Cardiac fibroblast (primary cell): ENCODE results near the gene BCAR3.
"Not testable (repeated sequence)": the region's sequence is repeated elsewhere in the genome, so short reads cannot be mapped to it uniquely, and the experiment has no call there.

Experiments
- DNase-seq, 2 donors: peaks; one replicate each; pipeline versions ENCODE4 v3.0.0 to v3.0.0-alpha.2; 2010; ENCODE audit warnings: low read depth in 2 of 2
- H3K4me3 ChIP-seq, 2 donors: replicated peaks in 1 of 2; 1 replicate in 1 of 2; 2 replicates in 1 of 2; pipeline ENCODE4 v1.5.1; 2011; ENCODE audit warnings: low read depth in 2 of 2, low read length in 2 of 2, mild to moderate bottlenecking in 2 of 2, moderate library complexity in 1 of 2
- CTCF ChIP-seq: IDR thresholded peaks from one replicate; pipeline ENCODE4 v1.5.1; 2011; ENCODE audit warnings: low read depth, mild to moderate bottlenecking, low read length, inconsistent platforms

BCAR3 gene

GRCh38 chr1:93595743-93596142 is 85.9 kb downstream of the BCAR3 start:
- no peak overlapping the region for H3K4me3 ChIP-seq
- peak in 1 of 2 donors; percentile 47 for DNase-seq
- no peak for TF ChIP-seq CTCF

DNA sequence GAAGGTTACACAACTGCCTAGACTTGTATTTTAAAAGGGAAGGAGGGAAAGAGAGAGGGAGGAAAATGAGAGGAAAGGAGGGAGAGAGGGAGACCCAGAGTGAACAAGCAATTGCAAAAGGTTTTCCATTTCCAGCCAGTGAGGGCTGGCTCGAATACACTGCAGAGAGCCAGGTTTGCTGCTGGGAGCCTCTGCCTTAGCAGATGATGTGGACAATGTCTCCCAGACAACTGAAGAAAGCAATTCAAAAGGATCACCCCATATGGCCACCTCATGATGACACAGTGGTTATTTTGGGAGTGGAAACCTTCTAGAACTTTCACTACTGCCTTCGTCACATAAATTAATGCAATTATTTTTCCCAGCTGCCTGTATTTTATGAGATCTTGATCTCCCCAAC is 86.4 kb downstream of the BCAR3 start:
- TF ChIP-seq CTCF = no peak
- H3K4me3 ChIP-seq = no peak overlapping the region
- DNase-seq = peak; percentile 44 to 85

DNA sequence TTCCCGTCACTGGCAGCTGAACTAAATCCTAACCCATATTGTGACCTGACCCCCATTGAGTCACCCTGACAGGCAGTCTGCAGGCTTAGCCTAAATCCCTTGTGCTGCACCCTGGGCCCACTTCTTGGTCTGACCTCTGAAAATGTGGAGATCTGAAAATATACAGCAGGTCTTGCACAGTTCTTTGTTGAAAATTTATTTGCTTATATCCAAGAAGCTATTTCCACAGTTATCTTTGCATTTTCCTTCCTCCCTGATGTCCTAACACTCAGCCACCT is 87.1 kb downstream of the BCAR3 start:
- no peak for DNase-seq
- no peak for TF ChIP-seq CTCF
- no peak overlapping the region for H3K4me3 ChIP-seq

GRCh38 chr1:93593854-93594602 is 87.6 kb downstream of the BCAR3 start:
- DNase-seq = no peak
- no peak for TF ChIP-seq CTCF

DNA sequence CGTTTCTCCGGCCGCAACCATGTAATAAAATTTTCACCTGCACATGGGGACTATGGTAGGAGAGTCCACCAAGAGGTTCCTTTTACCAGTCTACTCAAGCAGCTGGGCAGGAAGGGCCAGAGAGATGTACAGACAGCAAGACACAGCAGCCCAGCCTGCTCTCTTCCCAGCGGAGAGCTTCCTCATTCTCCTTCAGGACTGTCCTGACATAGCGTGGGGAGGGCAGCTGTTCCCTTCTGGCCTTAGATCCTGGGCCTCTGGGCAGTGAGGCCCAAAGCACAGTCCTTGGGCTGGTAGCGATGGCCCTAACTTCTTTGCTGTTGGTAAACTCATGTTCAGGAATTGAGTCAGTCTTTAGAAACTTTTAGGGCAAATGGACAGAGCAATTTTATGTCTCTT is 89.1 kb downstream of the BCAR3 start:
- no peak for TF ChIP-seq CTCF
- no peak for DNase-seq
- no peak overlapping the region for H3K4me3 ChIP-seq

More at GRCh38 chr1:93593854-93594602, 87.6 kb downstream of the BCAR3 start:
- no peak overlapping the region for H3K4me3 ChIP-seq

- TF ChIP-seq CTCF = no peak
- H3K4me3 ChIP-seq = no peak overlapping the region
- no peak for DNase-seq
Measured at GRCh38 chr1:93591676-93592550, 89.7 kb downstream of the BCAR3 start.

- H3K4me3 ChIP-seq, DNase-seq: not testable (repeated sequence)
Measured at GRCh38 chr1:93591291-93591675, 90.4 kb downstream of the BCAR3 start.
